K562 (cell line): ENCODE measurements around the gene TRAPPC2B. TPM values are rescaled to one million over a fixed set of nuclear protein-coding genes. Genes with fewer than 3 reads are reported as not detected.

Experiments
- ARNT ChIP-seq, 2 experiments: fragments of 450-650 bp; IDR thresholded peaks; 2 replicates each; pipeline ENCODE4 v1.6.1; 2016; ENCODE audit warnings: mild to moderate bottlenecking in 1 of 2
- CBX3 ChIP-seq, 2 experiments: IDR thresholded peaks; 1 replicate in 1 of 2; 2 replicates in 1 of 2; pipeline ENCODE4 v1.6.1; 2012; ENCODE audit warnings: inconsistent platforms in 2 of 2, low read length in 2 of 2, borderline replicate concordance in 1 of 2, control low read depth in 1 of 2
- CHD2 ChIP-seq: IDR thresholded peaks from 2 replicates; pipeline ENCODE4 v1.6.1; 2011; ENCODE audit warnings: low read depth, low read length
- ELF1 ChIP-seq: fragments of 200-800 bp; sonication (Bioruptor generic); IDR thresholded peaks from 2 replicates; pipeline ENCODE4 v1.6.1; 2016; ENCODE audit warnings: missing genetic modification characterization, missing compliant biosample characterization
- ETS1 ChIP-seq: conservative IDR thresholded peaks from 2 replicates; pipeline ENCODE4 v1.6.1; 2011; ENCODE audit warnings: low read depth, mild to moderate bottlenecking, low read length; ENCODE audit not compliant: control insufficient read depth
- ETV1 ChIP-seq: fragments of 450-650 bp; conservative IDR thresholded peaks from 2 replicates; pipeline ENCODE4 v1.6.1; 2016; ENCODE audit warnings: missing genetic modification characterization, control low read depth, low read depth, missing compliant biosample characterization
- GABPB1 ChIP-seq: sonication (generic); formaldehyde crosslinking; IDR thresholded peaks from 2 replicates; pipeline ENCODE4 v1.8.0; 2022; ENCODE audit warnings: mild to moderate bottlenecking, missing genetic modification reagents
- IRF9 ChIP-seq: fragments of 450-650 bp; IDR thresholded peaks from 2 replicates; pipeline ENCODE4 v1.6.1; 2016; ENCODE audit warnings: missing biosample characterization, missing genetic modification characterization
- MAX ChIP-seq: sonication (generic); formaldehyde crosslinking; IDR thresholded peaks from 2 replicates; pipeline ENCODE4 v1.9.0; 2022; ENCODE audit warnings: mild to moderate bottlenecking, missing genetic modification reagents
- NFIC ChIP-seq: fragments of 450-650 bp; IDR thresholded peaks from 2 replicates; pipeline ENCODE4 v1.6.1; 2017; ENCODE audit warnings: mild to moderate bottlenecking, inconsistent platforms
- RBFOX2 ChIP-seq: fragments of 200-400 bp; formaldehyde crosslinking; IDR thresholded peaks from 2 replicates; pipeline ENCODE4 v1.6.1; 2017; ENCODE audit warnings: low read depth, mild to moderate bottlenecking, low read length, moderate library complexity
- SIN3A ChIP-seq, 2 experiments: fragments of 150-350 bp in 1 of 2; IDR thresholded peaks; 2 replicates each; pipeline ENCODE4 v1.6.1; 2011 to 2016; ENCODE audit warnings: borderline replicate concordance in 2 of 2, low read depth in 2 of 2, low read length in 2 of 2, mild to moderate bottlenecking in 2 of 2, moderate library complexity in 2 of 2; ENCODE audit not compliant: control insufficient read depth in 1 of 2
- ZNF24 ChIP-seq: fragments of 450-650 bp; IDR thresholded peaks from 2 replicates; pipeline ENCODE4 v1.6.1; 2016
- ZNF512 ChIP-seq: IDR thresholded peaks from 2 replicates; pipeline ENCODE4 v1.6.1; 2016; ENCODE audit warnings: missing genetic modification characterization, missing compliant biosample characterization
- ZNF668 ChIP-seq: fragments of 250-450 bp; sonication (Bioruptor Pico); IDR thresholded peaks from 2 replicates; pipeline ENCODE4 v1.8.0; 2022; ENCODE audit warnings: mild to moderate bottlenecking, inconsistent platforms
- polyA plus RNA-seq, 8 experiments: library from polyadenylated mRNA; depleted of rRNA in 4 of 8; stranded (reverse) in 5 of 8; unstranded in 3 of 8; fragments of >200 nt; fragmentation: Nextera tagmentation in 2 of 8; fragmentation: Illumina TruSeq in 1 of 8; extraction: Ambion mirVana in 2 of 8; extraction: Trizol in 1 of 8; gene quantifications; 2 replicates each; pipeline versions ENCODE4 v1.2.1 to v1.2.3, GENCODE V29; 2011 to 2014; ENCODE audit warnings: inconsistent platforms in 1 of 8, missing spikeins in 1 of 8
- total RNA-seq, 7 experiments: library from RNA; depleted of rRNA in 6 of 7; stranded (reverse); fragments of >200 nt in 6 of 7; fragmentation: Illumina TruSeq in 2 of 7; extraction: Trizol in 2 of 7; gene quantifications; 2 replicates each; pipeline versions ENCODE4 v1.2.1 to v1.2.3, GENCODE V29; 2011 to 2021; ENCODE audit warnings: low replicate concordance in 1 of 7
- TF ChIP-seq, protein P1 (sequence below): fragments of 450-650 bp; IDR thresholded peaks from 2 replicates; pipeline ENCODE4 v1.6.1; 2016
- TF ChIP-seq, protein P2 (sequence below), 2 experiments: fragments of 450-650 bp; IDR thresholded peaks; 2 replicates each; pipeline ENCODE4 v1.6.1; 2018; ENCODE audit warnings: mild to moderate bottlenecking in 2 of 2, low read depth in 1 of 2; ENCODE audit not compliant: partially characterized antibody in 2 of 2

TRAPPC2B gene
- total and polyA plus RNA-seq, 9 of the 15 experiments (the other 6 are each of a cell fraction or from before 2014, with no cell fraction given), result 2.2 to 20.4 (median 4.6) TPM

DNA sequence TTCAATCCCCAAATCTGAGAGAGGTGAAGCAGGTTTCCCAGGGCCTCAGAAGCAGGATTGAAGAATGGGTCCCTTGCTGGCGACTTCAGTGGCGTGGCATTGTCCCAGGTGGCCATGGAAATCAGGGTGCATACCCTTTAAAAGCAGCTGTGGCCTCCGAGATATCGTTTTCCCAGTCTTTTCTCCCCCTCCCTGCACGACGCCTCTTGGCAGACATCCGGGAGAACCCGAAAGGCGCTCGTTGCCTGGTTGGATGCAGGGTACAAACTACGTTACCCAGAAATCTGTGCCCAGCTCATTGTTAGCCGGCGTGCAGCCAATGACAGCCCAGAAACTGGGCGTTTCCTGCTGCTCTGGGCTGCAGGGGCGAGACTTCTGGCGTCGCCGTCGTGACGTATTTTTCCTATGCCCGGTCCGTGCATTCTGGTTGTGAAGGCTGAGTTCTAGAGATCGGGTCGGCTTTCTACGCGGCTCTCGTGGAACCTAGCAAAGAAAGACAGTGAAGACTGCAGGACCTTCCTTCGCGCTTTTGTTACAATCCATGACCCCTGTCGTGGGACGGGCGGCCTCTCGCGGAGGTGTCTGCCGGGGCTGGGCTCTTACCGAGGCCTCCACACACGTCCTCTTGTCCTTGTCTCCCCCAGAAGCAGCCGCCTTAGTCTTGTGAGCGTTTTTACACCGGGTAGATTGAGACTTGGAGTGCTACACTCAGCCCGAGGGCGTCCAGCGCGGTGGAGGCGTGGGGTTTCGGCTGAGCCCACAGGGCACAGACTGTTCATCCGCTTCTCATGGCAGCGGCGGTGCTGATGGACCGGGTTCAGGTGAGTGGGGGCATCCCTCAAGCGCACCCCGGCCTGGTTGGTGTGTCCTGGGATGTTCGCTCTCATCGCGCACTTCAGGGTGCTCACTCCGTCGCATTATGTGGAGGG, 12.2 kb upstream of the TRAPPC2B start, which contains the start of gene ZNF304 (continued):
- TF ChIP-seq ELF1, result peak; percentile 79
- peak; percentile 22; the same call in 1 of the 2 replicates for TF ChIP-seq CHD2
- TF ChIP-seq, protein P1, sequence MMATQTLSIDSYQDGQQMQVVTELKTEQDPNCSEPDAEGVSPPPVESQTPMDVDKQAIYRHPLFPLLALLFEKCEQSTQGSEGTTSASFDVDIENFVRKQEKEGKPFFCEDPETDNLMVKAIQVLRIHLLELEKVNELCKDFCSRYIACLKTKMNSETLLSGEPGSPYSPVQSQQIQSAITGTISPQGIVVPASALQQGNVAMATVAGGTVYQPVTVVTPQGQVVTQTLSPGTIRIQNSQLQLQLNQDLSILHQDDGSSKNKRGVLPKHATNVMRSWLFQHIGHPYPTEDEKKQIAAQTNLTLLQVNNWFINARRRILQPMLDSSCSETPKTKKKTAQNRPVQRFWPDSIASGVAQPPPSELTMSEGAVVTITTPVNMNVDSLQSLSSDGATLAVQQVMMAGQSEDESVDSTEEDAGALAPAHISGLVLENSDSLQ, result peak; percentile 63
- TF ChIP-seq ETS1, result peak; percentile 84
- no peak for TF ChIP-seq ZNF512 (tag)
- no peak for TF ChIP-seq ZNF668 (CRISPR knock-in tag)
- TF ChIP-seq MAX, result no peak
- peak; percentile 21; the same call in 1 of the 2 replicates for TF ChIP-seq NFIC
- peak; percentile 53 for TF ChIP-seq GABPB1 (CRISPR knock-in tag)
- TF ChIP-seq RBFOX2, result peak; percentile 70
- no peak for TF ChIP-seq ZNF24
- TF ChIP-seq CBX3 (IDR thresholded peaks at IDR 0.05; ENCODE audit: borderline replicate concordance in 1 of 2, low read length in 2 of 2), result peak in 1 of 2 experiments; percentile 20; a peak in 1 of 3 replicates
- TF ChIP-seq IRF9 (tag), result no peak
- TF ChIP-seq ARNT (IDR thresholded peaks at IDR 0.05), result no peak
- TF ChIP-seq ETV1 (tag), result peak; percentile 67; the same call in 1 of the 2 replicates
- TF ChIP-seq, protein P2, sequence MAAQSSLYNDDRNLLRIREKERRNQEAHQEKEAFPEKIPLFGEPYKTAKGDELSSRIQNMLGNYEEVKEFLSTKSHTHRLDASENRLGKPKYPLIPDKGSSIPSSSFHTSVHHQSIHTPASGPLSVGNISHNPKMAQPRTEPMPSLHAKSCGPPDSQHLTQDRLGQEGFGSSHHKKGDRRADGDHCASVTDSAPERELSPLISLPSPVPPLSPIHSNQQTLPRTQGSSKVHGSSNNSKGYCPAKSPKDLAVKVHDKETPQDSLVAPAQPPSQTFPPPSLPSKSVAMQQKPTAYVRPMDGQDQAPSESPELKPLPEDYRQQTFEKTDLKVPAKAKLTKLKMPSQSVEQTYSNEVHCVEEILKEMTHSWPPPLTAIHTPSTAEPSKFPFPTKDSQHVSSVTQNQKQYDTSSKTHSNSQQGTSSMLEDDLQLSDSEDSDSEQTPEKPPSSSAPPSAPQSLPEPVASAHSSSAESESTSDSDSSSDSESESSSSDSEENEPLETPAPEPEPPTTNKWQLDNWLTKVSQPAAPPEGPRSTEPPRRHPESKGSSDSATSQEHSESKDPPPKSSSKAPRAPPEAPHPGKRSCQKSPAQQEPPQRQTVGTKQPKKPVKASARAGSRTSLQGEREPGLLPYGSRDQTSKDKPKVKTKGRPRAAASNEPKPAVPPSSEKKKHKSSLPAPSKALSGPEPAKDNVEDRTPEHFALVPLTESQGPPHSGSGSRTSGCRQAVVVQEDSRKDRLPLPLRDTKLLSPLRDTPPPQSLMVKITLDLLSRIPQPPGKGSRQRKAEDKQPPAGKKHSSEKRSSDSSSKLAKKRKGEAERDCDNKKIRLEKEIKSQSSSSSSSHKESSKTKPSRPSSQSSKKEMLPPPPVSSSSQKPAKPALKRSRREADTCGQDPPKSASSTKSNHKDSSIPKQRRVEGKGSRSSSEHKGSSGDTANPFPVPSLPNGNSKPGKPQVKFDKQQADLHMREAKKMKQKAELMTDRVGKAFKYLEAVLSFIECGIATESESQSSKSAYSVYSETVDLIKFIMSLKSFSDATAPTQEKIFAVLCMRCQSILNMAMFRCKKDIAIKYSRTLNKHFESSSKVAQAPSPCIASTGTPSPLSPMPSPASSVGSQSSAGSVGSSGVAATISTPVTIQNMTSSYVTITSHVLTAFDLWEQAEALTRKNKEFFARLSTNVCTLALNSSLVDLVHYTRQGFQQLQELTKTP (IDR thresholded peaks at IDR 0.05; ENCODE audit: low read depth in 1 of 2, partially characterized antibody in 2 of 2), result peak in 1 of 2 experiments; percentile 90
- TF ChIP-seq SIN3A (IDR thresholded peaks at IDR 0.05; ENCODE audit: borderline replicate concordance in 2 of 2, control insufficient read depth in 1 of 2, low read depth in 2 of 2, low read length in 2 of 2), result peak in 1 of 2 experiments; percentile 24; a peak in 2 of 4 replicates
